Uterus (tissue), 4 donors: Measurements from ENCODE around the gene PTPRM. TPM values are rescaled to one million over a fixed set of nuclear protein-coding genes. Genes with fewer than 3 reads are reported as not detected.

Experiments used
- DNase-seq, 2 donors: peaks; one replicate each; pipeline ENCODE4 v3.0.0-alpha.2; 2019 to 2020
- H3K27ac ChIP-seq, 2 donors: fragments of 200-600 bp; sonication (generic); 1 replicate in 1 of 2; 2 replicates in 1 of 2; pipeline ENCODE4 v1.5.1; 2016 to 2018
- H3K27me3 ChIP-seq, 2 donors: fragments of 200-600 bp; sonication (generic); one replicate each; pipeline ENCODE4 v1.5.1; 2018 to 2019; ENCODE audit warnings: control low read depth in 1 of 2
- H3K36me3 ChIP-seq, 2 donors: fragments of 200-600 bp; sonication (generic); one replicate each; pipeline ENCODE4 v1.5.1; 2019; ENCODE audit warnings: control low read depth in 1 of 2
- H3K4me1 ChIP-seq, 2 donors: fragments of 200-600 bp; sonication (generic); one replicate each; pipeline ENCODE4 v1.5.1; 2018 to 2019; ENCODE audit warnings: control low read depth in 1 of 2
- H3K4me3 ChIP-seq, 2 donors: fragments of 200-600 bp; sonication (generic); 1 replicate in 1 of 2; 2 replicates in 1 of 2; pipeline ENCODE4 v1.5.1; 2018 to 2019; ENCODE audit warnings: mild to moderate bottlenecking in 1 of 2
- H3K9me3 ChIP-seq, 2 donors: fragments of 200-600 bp; sonication (generic); one replicate each; pipeline ENCODE4 v1.5.1; 2019; ENCODE audit warnings: control low read depth in 1 of 2
- POLR2A ChIP-seq, 2 donors: fragments of 450-650 bp; IDR thresholded peaks; one replicate each; pipeline ENCODE4 v1.6.1; 2016; ENCODE audit warnings: antibody characterized with exemption in 2 of 2, mild to moderate bottlenecking in 1 of 2, moderate library complexity in 1 of 2
- intact Hi-C: fragments of 100-400 bp; cut with DNase I; formaldehyde crosslinking; loops from one replicate; pipeline ENCODE4 v1.15.1; 2023; ENCODE audit warnings: low total_unique reads
- total RNA-seq, 4 donors: library from RNA; depleted of rRNA in 3 of 4; stranded (reverse); fragments of >200 nt in 3 of 4; gene quantifications; one replicate each; pipeline versions ENCODE4 v1.1.0 to v1.2.4, GENCODE V29; 2014 to 2023
- TF ChIP-seq, protein P1 (sequence below), 4 experiments: fragments of 200-600 bp in 2 of 4; fragments of 450-650 bp in 2 of 4; sonication (generic) in 2 of 4; IDR thresholded peaks; one replicate each; pipeline ENCODE4 v1.5.1; 2016 to 2019; ENCODE audit warnings: antibody characterized with exemption in 4 of 4, mild to moderate bottlenecking in 2 of 4, moderate library complexity in 1 of 4
- donor health status: DM: yes; HTN: yes; CAD: no.

Gene PTPRM
- total RNA-seq, 4 donors from 2014 or later: 62.0 to 127 (median 85.7) TPM

DNA sequence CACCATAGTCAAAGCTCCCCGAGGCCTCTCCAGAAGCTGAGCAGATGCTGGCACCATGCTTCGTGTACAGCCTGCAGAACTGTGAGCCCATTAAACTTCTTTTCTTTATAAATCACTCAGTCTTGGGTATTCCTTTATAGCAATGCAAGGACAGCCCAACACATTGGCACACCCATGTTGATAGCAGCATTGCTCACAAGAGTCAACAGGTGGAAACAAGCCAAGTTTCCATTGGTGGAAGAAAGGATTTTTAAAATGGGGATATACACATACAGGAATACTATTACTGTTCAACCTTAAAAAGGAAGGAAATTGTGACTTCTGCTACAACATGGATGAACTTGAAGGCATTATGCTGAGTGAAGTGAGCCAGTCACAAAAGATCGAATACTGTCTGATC lies 855.3 kb downstream of the PTPRM start:
- no peak overlapping the region for H3K27ac ChIP-seq
- no peak for DNase-seq
- TF ChIP-seq, protein P1, sequence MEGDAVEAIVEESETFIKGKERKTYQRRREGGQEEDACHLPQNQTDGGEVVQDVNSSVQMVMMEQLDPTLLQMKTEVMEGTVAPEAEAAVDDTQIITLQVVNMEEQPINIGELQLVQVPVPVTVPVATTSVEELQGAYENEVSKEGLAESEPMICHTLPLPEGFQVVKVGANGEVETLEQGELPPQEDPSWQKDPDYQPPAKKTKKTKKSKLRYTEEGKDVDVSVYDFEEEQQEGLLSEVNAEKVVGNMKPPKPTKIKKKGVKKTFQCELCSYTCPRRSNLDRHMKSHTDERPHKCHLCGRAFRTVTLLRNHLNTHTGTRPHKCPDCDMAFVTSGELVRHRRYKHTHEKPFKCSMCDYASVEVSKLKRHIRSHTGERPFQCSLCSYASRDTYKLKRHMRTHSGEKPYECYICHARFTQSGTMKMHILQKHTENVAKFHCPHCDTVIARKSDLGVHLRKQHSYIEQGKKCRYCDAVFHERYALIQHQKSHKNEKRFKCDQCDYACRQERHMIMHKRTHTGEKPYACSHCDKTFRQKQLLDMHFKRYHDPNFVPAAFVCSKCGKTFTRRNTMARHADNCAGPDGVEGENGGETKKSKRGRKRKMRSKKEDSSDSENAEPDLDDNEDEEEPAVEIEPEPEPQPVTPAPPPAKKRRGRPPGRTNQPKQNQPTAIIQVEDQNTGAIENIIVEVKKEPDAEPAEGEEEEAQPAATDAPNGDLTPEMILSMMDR (IDR thresholded peaks at IDR 0.05): no peak
- TF ChIP-seq POLR2A (IDR thresholded peaks at IDR 0.05): no peak
- no peaks in the 10 kb centered on the region for H3K9me3 ChIP-seq
- H3K27me3 ChIP-seq: no peaks in the 10 kb centered on the region
- intact Hi-C loops: no loop called here
- H3K4me3 ChIP-seq: no peak overlapping the region
- H3K36me3 ChIP-seq: no peaks in the 10 kb centered on the region
- no peaks in the 10 kb centered on the region for H3K4me1 ChIP-seq

DNA sequence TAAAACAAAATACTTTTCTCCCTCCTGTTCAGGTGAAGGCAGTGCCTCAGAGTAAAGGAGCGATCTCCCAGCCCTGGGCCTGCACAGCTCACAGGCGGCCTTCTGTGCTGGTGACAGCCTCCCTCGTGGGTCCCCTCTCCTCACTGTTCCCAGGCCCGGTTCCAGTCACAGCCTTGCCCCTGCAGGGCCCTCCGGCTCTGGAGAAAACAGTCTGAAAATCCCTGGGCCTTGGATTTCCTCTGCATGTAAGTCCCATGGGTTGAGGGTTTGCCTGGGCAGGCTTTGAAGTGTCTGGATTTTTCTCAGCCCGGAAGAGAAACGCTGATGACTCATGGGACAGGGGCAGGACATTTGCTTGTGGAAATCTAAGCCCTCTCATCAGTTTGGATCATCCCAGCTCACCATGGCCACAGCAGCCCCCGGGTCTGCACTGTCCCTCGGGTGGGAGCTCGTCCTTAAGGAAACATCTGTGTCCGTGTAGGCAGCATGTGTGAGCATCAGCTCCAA lies 856.0 kb downstream of the PTPRM start:
- Histone ChIP-seq H3K4me3 (no peak overlapping the region), H3K4me1 (no peaks in the 10 kb centered on the region), H3K27ac (no peak overlapping the region), H3K9me3 (no peaks in the 10 kb centered on the region), H3K27me3 (no peaks in the 10 kb centered on the region), H3K36me3 (no peaks in the 10 kb centered on the region)
- no peak for DNase-seq
- TF ChIP-seq, protein P1 (IDR thresholded peaks at IDR 0.05): no peak
- TF ChIP-seq POLR2A (IDR thresholded peaks at IDR 0.05): no peak
- intact Hi-C loops: no loop called here

DNA sequence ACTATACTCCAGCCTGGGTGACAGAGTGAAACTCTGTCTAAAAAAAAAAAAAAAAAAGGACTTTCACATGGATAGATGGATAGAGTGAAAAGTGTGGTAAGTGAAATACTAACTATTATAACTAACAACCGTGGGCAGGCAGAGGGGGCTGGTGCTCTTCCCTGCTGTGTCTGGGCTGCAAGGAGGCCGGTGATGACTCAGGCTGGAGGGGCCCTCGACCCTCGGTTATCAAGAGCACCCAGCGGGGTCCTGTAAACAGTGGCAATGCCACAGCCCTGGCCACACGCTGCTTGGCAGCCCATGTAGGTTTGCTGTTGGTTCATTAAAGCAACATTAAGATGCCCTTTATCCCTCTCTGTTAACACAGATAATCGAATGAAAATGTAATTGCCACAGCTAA lies 857.4 kb downstream of the PTPRM start:
- H3K4me1 ChIP-seq: no peaks in the 10 kb centered on the region
- H3K36me3 ChIP-seq: no peaks in the 10 kb centered on the region
- TF ChIP-seq, protein P1 (IDR thresholded peaks at IDR 0.05): no peak
- TF ChIP-seq POLR2A (IDR thresholded peaks at IDR 0.05): no peak
- no peak overlapping the region for H3K27ac ChIP-seq
- H3K4me3 ChIP-seq: no peak overlapping the region
- H3K27me3 ChIP-seq: no peaks in the 10 kb centered on the region
- DNase-seq: no peak
- no peaks in the 10 kb centered on the region for H3K9me3 ChIP-seq
- intact Hi-C loops: no loop called here

DNA sequence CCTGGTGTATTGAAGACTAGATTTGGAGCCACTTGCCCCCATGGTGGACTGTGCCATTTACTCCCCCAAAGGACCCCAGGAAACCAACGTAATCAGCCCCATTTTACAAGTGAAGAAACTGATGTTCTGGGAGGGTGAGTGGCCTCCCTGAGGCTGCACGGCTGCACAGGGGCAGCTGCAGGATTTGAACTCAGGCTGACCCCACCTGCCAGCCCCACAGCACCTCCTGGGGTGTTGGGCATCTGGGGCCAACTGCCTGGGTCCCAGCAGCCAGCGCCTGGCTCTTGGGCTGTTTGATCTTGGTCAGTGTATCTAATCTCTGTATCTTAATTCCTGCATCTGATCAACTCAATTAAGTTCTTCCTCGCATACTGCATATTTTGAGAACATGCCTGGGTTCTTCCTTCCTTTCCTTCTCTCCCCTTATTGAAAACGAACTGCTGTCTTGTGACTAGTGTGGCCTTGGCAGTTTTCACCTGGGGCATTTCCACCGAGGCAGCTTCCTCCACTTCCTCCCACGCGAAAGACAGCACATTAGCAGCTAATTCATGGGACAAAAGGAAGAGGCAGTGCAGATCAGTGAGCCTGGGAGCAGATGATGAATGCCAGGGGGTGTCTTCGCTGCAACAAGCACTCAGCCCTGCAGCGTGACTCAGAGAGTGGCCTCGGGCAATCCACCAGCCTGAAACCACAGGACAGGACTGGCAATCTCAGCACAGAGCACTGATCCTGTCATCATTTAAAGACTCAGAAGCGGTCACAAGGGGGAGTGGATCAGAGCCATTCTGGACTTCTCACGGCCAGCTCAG lies 858.0 kb downstream of the PTPRM start:
- no peak for TF ChIP-seq POLR2A (IDR thresholded peaks at IDR 0.05)
- intact Hi-C loops: no loop called here
- no peaks in the 10 kb centered on the region for H3K27me3 ChIP-seq

DNA sequence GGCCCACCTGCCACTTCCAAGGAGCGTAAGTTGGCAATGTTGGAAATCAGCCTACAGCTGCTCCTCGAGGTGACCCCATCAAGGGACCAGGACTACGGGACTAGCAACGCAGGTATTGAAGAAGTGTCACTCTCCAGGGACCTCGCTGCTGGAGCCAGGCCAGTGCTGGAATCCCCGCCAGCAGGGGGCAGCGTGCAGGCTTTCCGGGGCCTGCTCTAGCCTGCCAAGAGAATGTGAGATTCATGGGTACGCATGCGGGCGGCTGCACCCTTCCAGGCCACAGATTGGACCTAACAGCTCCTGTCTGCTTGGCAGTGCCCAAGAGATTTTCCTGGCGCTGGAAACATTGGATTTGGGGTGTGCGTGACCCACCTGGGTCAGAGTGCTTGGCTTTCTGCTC lies 859.3 kb downstream of the PTPRM start:
- no peak overlapping the region for H3K4me3 ChIP-seq
- H3K9me3 ChIP-seq: no peaks in the 10 kb centered on the region
- TF ChIP-seq, protein P1 (IDR thresholded peaks at IDR 0.05): no peak
- no peaks in the 10 kb centered on the region for H3K36me3 ChIP-seq
- no peaks in the 10 kb centered on the region for H3K27me3 ChIP-seq
- no peak for DNase-seq
- intact Hi-C loops: no loop called here
- H3K27ac ChIP-seq: no peak overlapping the region
- no peaks in the 10 kb centered on the region for H3K4me1 ChIP-seq

More for the DNA sequence above, 858.0 kb downstream of the PTPRM start:
- Histone ChIP-seq H3K27ac (no peak overlapping the region), H3K9me3 (no peaks in the 10 kb centered on the region), H3K4me3 (no peak overlapping the region), H3K4me1 (no peaks in the 10 kb centered on the region), H3K36me3 (no peaks in the 10 kb centered on the region)
- DNase-seq: no peak
